GM06990 (cell line): Measurements from ENCODE around the gene RDH12.

Experiments used
- DNase-seq: peaks from one replicate; pipeline ENCODE4 v3.0.0-alpha.2; 2011; ENCODE audit not compliant: insufficient read length; ENCODE audit errors: extremely low read depth
- H3K27me3 ChIP-seq: replicated peaks from 2 replicates; pipeline ENCODE4 v1.6.0; 2011; ENCODE audit warnings: low read length; ENCODE audit not compliant: control insufficient read depth, insufficient read depth
- H3K36me3 ChIP-seq: 2 replicates; pipeline ENCODE4 v1.5.1; 2011; ENCODE audit warnings: low read length; ENCODE audit not compliant: control insufficient read depth, insufficient read depth
- H3K4me3 ChIP-seq: replicated peaks from 2 replicates; pipeline ENCODE4 v1.5.1; 2011; ENCODE audit warnings: low read depth, mild to moderate bottlenecking, control low read depth, low read length
- CTCF ChIP-seq: IDR thresholded peaks from 2 replicates; pipeline ENCODE4 v1.5.1; 2011; ENCODE audit warnings: low read length, control low read depth, mild to moderate bottlenecking, inconsistent platforms; ENCODE audit not compliant: insufficient read depth, poor library complexity, severe bottlenecking

The RDH12 gene

GRCh38 chr14:67719866-67720265, 18.2 kb downstream of the RDH12 start:
- H3K4me3 ChIP-seq, result no peak overlapping the region
- no peak for DNase-seq
- H3K27me3 ChIP-seq, result no peaks in the 10 kb centered on the region; the same call in none of the 2 replicates
- no peaks in the 10 kb centered on the region for H3K36me3 ChIP-seq
- TF ChIP-seq CTCF, result no peak

- no peak for TF ChIP-seq CTCF
- H3K4me3 ChIP-seq, result no peak overlapping the region
- H3K36me3 ChIP-seq, result no peaks in the 10 kb centered on the region
- no peak for DNase-seq
- H3K27me3 ChIP-seq, result no peaks in the 10 kb centered on the region; the same call in none of the 2 replicates
Observed at GRCh38 chr14:67721875-67722274, 20.2 kb downstream of the RDH12 start.

GRCh38 chr14:67722293-67722692, 20.6 kb downstream of the RDH12 start:
- TF ChIP-seq CTCF, result no peak
- no peaks in the 10 kb centered on the region for H3K36me3 ChIP-seq
- no peaks in the 10 kb centered on the region; the same call in none of the 2 replicates for H3K27me3 ChIP-seq
- no peak for DNase-seq
- H3K4me3 ChIP-seq, result no peak overlapping the region

GRCh38 chr14:67725171-67725570, 23.5 kb downstream of the RDH12 start:
- Histone ChIP-seq H3K36me3 (no peaks in the 10 kb centered on the region), H3K27me3 (no peaks in the 10 kb centered on the region; the same call in none of the 2 replicates), H3K4me3 (no peak overlapping the region)
- DNase-seq, result no peak
- no peak for TF ChIP-seq CTCF

GRCh38 chr14:67727361-67727760, 25.7 kb downstream of the RDH12 start:
- TF ChIP-seq CTCF, result no peak
- DNase-seq, result no peak
- no peaks in the 10 kb centered on the region for H3K36me3 ChIP-seq
- no peak overlapping the region for H3K4me3 ChIP-seq
- H3K27me3 ChIP-seq, result no peaks in the 10 kb centered on the region; the same call in none of the 2 replicates

- H3K36me3 ChIP-seq, result no peaks in the 10 kb centered on the region
- DNase-seq, result no peak
- TF ChIP-seq CTCF, result no peak
- no peak overlapping the region for H3K4me3 ChIP-seq
- no peaks in the 10 kb centered on the region; the same call in none of the 2 replicates for H3K27me3 ChIP-seq
Observed at GRCh38 chr14:67728258-67728657, 26.6 kb downstream of the RDH12 start.
